ENCODE data around the gene KLHL22.

The KLHL22 gene

DNA sequence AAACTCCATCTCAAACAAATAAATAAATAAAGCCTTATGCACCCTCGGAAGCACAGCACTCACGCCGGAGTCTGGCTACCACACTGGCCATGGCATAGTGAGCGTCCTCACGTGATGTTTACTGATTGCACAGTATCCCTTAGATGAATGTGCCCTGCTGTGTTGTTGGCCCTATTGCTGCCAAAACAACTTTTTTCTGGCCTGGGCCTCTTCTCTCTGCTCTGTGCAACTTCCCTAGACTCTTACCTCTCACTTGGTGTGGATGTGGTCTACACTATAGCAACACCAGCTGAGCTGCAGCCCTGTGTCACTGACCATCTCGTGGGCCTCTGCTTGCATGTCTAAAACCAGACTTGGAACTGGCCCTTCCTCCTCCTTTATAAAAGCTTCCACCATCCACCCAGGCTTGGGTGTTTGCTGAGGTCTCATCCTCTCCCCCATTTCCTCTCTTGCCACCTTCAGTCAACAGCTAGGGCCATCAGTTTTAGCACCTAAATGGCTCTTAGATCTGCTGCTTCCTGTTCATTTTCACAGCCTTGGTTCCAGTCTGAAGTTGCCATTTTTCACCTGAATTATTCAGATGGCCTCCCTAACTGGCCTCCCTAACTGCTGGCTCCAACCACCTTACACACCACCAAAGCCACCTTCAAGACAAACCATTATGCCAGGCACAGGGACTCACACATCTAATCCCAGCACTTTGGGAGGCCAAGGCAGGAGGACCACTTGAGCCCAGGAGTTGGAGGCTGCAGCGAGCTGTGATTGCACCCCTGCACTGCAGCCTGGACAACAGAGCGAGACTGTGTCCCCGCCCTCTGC lies 92.4 kb downstream of the KLHL22 start:
- TF ChIP-seq, protein P1, sequence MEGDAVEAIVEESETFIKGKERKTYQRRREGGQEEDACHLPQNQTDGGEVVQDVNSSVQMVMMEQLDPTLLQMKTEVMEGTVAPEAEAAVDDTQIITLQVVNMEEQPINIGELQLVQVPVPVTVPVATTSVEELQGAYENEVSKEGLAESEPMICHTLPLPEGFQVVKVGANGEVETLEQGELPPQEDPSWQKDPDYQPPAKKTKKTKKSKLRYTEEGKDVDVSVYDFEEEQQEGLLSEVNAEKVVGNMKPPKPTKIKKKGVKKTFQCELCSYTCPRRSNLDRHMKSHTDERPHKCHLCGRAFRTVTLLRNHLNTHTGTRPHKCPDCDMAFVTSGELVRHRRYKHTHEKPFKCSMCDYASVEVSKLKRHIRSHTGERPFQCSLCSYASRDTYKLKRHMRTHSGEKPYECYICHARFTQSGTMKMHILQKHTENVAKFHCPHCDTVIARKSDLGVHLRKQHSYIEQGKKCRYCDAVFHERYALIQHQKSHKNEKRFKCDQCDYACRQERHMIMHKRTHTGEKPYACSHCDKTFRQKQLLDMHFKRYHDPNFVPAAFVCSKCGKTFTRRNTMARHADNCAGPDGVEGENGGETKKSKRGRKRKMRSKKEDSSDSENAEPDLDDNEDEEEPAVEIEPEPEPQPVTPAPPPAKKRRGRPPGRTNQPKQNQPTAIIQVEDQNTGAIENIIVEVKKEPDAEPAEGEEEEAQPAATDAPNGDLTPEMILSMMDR (IDR thresholded peaks at IDR 0.05): no peak
- Histone ChIP-seq H3K4me3 (ENCODE audit: low read depth in 1 of 2, low read length in 1 of 2) (no peak overlapping the region), H3K36me3 (peaks cover 9% of the 10 kb centered on the region), H3K27me3 (no peaks in the 10 kb centered on the region), H3K27ac (no peak overlapping the region), H3K9me3 (no peaks in the 10 kb centered on the region), H3K4me1 (ENCODE audit: control insufficient read depth in 1 of 2, insufficient read depth in 1 of 2, low read depth in 1 of 2, low read length in 1 of 2) (no peaks in the 10 kb centered on the region)

DNA sequence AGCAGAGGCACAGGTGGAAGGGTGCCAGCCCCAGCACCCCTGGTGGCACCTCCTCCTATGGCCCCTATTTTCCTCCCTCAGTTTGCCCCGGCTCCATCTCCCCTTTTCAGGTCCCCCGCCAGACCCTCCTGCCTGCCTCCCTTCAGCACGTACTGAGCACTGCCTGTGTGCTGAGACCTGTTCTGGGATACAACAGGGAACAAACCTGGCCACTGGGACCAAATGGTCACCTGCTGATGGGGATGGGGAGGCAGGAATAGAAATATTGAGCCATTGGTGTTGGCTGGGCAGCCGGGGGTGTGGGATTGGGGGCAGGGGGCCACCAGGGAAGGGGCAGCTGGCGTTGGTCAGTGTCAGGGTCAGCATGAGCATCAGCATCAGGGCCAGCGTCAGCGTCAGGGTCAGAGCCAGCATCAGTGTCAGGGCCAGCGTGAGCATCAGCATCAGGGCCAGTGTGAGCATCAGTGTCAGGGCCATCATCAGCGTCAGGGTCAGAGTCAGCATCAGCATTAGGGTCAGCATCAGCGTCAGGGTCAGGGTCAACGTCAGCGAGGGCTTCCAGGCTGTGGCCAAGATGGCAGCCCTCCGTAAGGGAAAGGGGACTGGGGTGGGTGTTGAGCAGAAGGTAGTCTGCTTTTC lies 94.1 kb downstream of the KLHL22 start:
- H3K27me3 ChIP-seq: no peaks in the 10 kb centered on the region
- no peak overlapping the region for H3K4me3 ChIP-seq (ENCODE audit: low read depth in 1 of 2, low read length in 1 of 2)
- TF ChIP-seq, protein P1 (IDR thresholded peaks at IDR 0.05): no peak
- peaks cover 8% of the 10 kb centered on the region for H3K36me3 ChIP-seq
- H3K27ac ChIP-seq: no peak overlapping the region
- no peaks in the 10 kb centered on the region for H3K9me3 ChIP-seq
- H3K4me1 ChIP-seq (ENCODE audit: control insufficient read depth in 1 of 2, insufficient read depth in 1 of 2, low read depth in 1 of 2, low read length in 1 of 2): no peaks in the 10 kb centered on the region

DNA sequence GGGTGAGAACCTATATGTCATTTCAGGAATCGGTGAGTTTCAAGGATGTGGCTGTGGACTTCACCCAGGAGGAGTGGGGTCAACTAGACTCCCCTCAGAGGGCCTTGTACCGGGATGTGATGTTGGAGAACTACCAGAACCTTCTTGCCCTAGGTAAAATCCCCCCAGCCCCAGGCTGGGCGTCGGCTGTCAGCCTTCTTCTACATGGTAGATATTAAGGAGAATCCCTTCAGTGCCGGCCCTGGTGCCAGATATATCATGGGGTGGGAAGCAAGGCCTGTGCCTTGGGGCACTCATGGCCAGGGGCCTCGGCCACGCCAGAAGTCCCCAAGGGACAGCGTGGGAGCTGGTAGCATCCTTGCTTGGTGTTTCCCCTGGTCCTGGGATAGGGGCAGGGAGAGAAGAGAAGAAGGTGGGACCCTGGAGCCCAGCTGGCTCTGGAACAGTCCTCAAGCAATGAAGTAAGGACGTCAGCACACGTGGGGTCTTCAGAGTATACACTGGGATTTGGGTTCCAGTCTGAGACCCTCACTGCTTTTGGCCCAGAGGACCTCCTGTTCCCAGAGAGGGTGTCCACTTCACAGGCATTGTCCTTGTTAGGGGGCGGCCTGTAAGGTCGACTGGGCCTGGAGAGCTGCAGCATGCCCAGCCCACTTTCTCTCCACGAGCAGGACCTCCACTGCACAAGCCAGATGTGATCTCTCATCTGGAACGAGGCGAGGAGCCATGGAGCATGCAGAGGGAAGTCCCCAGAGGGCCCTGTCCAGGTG lies 94.8 kb downstream of the KLHL22 start:
- Histone ChIP-seq H3K9me3 (no peaks in the 10 kb centered on the region), H3K4me3 (ENCODE audit: low read depth in 1 of 2, low read length in 1 of 2) (no peak overlapping the region), H3K27ac (no peak overlapping the region), H3K4me1 (ENCODE audit: control insufficient read depth in 1 of 2, insufficient read depth in 1 of 2, low read depth in 1 of 2, low read length in 1 of 2) (no peaks in the 10 kb centered on the region), H3K36me3 (peaks cover 3% of the 10 kb centered on the region), H3K27me3 (no peaks in the 10 kb centered on the region)
- TF ChIP-seq, protein P1 (IDR thresholded peaks at IDR 0.05): no peak

GRCh38 chr22:20399866-20400605 lies 95.6 kb downstream of the KLHL22 start:
- H3K27ac ChIP-seq: no peak overlapping the region
- H3K27me3 ChIP-seq: no peaks in the 10 kb centered on the region
- H3K4me3 ChIP-seq (ENCODE audit: low read depth in 1 of 2, low read length in 1 of 2): no peak overlapping the region
- no peaks in the 10 kb centered on the region for H3K36me3 ChIP-seq
- TF ChIP-seq, protein P1 (IDR thresholded peaks at IDR 0.05): no peak
- H3K4me1 ChIP-seq (ENCODE audit: control insufficient read depth in 1 of 2, insufficient read depth in 1 of 2, low read depth in 1 of 2, low read length in 1 of 2): no peaks in the 10 kb centered on the region
- H3K9me3 ChIP-seq: no peaks in the 10 kb centered on the region

- TF ChIP-seq, protein P1 (IDR thresholded peaks at IDR 0.05): no peak
- no peaks in the 10 kb centered on the region for H3K36me3 ChIP-seq
- no peaks in the 10 kb centered on the region for H3K9me3 ChIP-seq
- no peak overlapping the region for H3K4me3 ChIP-seq (ENCODE audit: low read depth in 1 of 2, low read length in 1 of 2)
- no peaks in the 10 kb centered on the region for H3K27me3 ChIP-seq
- no peak overlapping the region for H3K27ac ChIP-seq
- peaks cover 7 to 9% of the 10 kb centered on the region in 2 experiments for H3K4me1 ChIP-seq (ENCODE audit: control insufficient read depth in 1 of 2, insufficient read depth in 1 of 2, low read depth in 1 of 2, low read length in 1 of 2)
Measured at GRCh38 chr22:20398420-20398819, 97.2 kb downstream of the KLHL22 start.
